HG03469 (cell line): ENCODE measurements around the gene TBC1D9.
"Not testable (repeated sequence)": the region's sequence is repeated elsewhere in the genome, so short reads cannot be mapped to it uniquely, and the experiment has no call there.

Experiments
- ATAC-seq: cut with Tn5 transposase; IDR thresholded peaks from one replicate; pipeline ENCODE4 v1.9.1; 2021; ENCODE audit warnings: mild to moderate bottlenecking, moderate library complexity, moderate number of reproducible peaks; ENCODE audit not compliant: unreplicated experiment

The TBC1D9 gene

GRCh38 chr4:140754918-140755773 lies 1.0 kb downstream of the TBC1D9 start:
- no peak for ATAC-seq

GRCh38 chr4:140753329-140753728 lies 2.9 kb downstream of the TBC1D9 start:
- ATAC-seq: no peak

GRCh38 chr4:140752291-140753068 lies 3.7 kb downstream of the TBC1D9 start:
- no peak for ATAC-seq

- ATAC-seq: no peak
Observed at GRCh38 chr4:140750470-140750869, 5.7 kb downstream of the TBC1D9 start.

DNA sequence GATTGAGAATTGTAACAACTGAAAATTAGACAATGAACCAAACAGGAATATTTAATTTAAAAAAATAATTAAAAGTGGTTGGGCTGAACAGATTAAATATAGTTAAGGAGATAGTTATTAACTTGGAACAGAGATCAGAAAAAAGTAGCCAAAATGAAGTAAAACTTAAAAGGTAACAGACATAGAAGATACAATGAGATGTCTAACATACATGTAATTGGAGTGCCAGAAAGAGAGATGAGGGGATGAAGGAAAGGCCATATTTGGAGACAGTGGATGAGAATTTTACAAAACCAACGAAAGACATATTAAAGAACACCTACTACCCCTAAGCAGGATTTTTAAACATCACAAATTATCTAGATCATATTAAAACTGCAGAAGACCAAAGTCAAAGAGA lies 8.0 kb downstream of the TBC1D9 start:
- no peak for ATAC-seq

DNA sequence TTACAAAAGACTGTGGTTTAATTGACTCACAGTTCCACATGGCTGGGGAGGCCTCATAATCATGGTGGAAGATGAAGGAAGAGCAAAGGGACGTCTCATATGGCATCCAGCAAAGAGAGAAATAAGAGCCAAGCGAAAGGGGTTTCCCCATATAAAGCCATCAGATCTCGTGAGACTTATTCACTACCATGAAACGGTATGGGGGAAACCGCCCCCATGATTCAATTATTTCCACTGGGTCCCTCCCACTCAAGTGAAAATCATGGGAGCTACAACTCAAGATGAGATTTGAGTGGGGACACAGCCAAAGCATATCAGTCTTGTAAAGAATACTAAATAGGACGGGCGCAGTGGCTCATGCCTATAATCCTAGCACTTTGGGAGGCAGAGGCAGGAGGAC lies 9.6 kb downstream of the TBC1D9 start:
- not testable (repeated sequence) for ATAC-seq

- no peak for ATAC-seq
Observed at GRCh38 chr4:140744421-140744820, 11.8 kb downstream of the TBC1D9 start.

DNA sequence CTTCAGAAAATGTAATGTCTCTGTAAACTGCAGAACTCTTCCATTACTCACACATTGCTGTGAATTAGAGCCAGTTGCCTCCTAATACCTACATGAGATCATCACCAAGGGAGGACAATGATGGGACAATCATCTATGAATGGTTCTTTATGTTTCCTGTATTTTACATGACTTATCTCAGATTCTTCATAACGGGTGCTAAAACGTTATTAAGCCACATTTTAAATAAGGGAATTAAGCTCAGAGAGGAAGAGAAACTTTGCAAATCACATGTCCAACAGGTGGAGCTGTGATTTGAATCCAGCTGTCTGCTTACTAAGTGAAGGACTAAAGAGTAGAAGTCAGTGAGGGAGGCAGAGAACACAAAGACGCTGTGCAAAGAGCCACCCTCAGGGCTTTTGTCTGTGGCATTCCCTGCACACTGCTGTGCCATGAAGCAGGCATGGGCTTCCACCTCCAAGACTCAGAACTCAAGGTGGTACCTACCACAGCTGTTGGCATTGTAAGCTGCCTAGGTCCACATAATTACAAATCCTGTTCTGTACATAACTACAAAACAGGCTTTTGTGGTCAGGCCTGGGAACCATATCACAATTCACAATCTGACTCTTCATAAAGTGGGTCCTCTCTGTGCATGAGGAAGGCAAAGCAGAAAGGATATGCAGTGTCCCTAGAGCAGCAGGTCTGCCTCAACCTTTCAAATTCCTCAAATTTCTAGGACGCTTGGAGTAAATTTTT lies 12.8 kb downstream of the TBC1D9 start:
- peak; percentile 78 for ATAC-seq

DNA sequence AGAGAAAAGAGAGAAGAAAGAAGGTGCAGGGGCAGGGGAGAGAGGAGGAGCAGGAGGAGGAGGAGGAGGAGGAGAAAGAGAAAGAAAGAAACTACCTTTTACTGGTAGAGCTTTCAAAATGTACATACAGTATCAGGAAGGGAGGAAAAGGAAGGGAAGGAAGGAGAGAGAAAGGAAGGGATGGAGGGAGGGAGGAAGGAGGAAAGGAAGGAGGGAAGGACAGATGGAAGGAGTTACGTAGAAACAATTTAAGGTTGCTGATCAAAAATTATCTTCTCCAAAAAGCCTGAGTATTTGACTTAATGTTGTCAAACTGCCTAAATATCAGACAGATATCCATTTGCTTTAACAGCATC lies 13.4 kb downstream of the TBC1D9 start:
- ATAC-seq: no peak

GRCh38 chr4:140740906-140741670 lies 15.1 kb downstream of the TBC1D9 start:
- ATAC-seq: no peak

DNA sequence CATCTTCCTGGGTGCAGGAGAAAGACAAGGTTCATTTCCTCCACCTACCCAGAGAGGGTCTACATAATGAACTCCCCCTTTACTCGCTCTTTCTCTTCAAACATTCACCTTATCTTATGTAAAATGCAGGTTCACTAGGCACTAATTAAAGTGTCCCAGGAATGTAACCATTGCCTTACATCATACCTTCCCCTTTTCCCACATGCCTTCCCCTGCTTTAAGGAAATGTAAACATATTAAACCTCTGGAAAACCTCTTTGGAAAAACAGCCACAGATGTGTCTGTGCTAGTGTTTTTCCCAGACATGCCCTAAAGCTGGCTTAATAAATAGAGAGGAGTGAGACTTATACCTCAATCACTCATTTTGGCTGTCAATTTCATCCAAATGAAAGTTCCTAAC lies 15.8 kb downstream of the TBC1D9 start:
- ATAC-seq: no peak

GRCh38 chr4:140739971-140740370 lies 16.2 kb downstream of the TBC1D9 start:
- ATAC-seq: no peak

DNA sequence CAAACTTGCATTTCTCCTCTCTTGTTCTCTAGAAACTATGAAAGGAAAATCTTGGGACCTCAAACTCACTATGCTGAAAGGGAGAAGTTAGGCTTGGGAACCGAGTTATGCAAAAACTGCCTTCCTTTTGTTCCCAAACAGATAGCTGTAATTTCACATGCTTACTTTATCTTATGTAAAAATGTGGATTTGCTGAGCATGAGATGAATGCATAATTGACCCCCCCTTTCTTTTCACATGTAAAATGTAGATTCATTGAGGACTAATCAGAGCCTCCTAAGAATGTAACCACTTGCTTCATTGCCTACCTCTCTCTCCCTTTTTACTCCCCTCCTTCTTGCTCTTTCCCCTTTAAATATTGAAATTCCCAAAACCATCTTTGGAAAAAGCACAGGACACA lies 18.0 kb downstream of the TBC1D9 start:
- no peak for ATAC-seq

DNA sequence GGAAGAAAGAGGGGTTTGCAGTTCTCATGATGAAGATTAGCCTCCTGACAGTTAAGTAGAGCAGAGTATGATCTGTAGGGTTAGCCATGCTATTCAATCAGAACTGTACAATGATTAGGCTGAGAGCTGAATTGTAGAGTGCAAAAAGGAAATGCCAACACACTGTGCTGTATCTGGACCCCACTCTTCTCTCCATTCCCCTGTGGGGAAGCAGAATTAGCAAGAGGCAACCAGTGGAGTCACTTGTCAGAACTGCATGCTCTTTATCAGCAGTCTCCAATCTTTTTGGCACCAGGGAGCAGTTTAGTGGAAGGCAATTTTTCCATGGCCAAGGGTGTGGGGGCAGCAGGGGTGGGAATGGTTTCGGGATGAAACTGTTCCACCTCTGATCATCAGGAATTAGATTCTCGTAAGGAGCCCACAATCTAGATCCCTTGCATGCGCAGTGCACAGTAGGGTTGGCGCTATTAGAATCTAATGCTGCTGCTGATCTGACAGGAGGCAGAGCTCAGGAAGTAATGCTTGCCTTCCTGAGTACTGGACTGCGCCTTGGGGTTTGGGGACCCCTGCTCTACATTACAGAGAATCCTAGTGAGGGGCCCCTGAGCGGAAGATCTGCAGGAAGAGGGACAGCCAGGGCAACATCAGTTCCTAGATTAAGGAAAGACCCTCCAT lies 19.4 kb downstream of the TBC1D9 start:
- no peak for ATAC-seq

GRCh38 chr4:140735779-140736391 lies 20.3 kb downstream of the TBC1D9 start:
- ATAC-seq: no peak

DNA sequence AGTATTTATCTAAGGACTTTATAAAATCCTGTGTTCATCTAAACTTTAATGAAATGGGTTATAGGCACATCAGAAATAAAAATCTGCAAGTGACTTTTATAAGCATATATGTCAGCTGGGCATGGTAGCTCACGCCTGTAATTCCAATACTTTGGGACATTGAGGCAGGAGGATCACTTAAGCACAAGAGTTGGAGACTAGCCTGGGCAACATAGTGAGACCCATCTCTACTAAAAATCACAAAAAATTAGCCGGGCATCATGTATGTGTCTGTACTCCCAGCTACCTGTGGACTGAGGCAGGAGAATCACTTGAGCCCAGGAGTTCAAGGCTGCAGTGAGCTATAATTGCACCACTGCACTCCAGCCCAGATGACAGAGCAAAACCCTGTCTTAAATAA lies 20.9 kb downstream of the TBC1D9 start:
- no peak for ATAC-seq

GRCh38 chr4:140732780-140733179 lies 23.4 kb downstream of the TBC1D9 start:
- ATAC-seq: no peak

- ATAC-seq: no peak
Observed at GRCh38 chr4:140729344-140730049, 26.7 kb downstream of the TBC1D9 start.
